Fibroblast of pulmonary artery (primary cell): ENCODE results near the gene EIF3K.
"Not testable (repeated sequence)": the region's sequence is repeated elsewhere in the genome, so short reads cannot be mapped to it uniquely, and the experiment has no call there.

Experiments used
- DNase-seq: peaks from one replicate; pipeline ENCODE4 v3.0.0-alpha.2; 2010; ENCODE audit warnings: low read depth
- H3K4me3 ChIP-seq: replicated peaks from 2 replicates; pipeline ENCODE4 v1.5.1; 2011; ENCODE audit warnings: low read depth, mild to moderate bottlenecking, control low read depth, low read length, moderate library complexity
- CTCF ChIP-seq: IDR thresholded peaks from 2 replicates; pipeline ENCODE4 v1.5.1; 2011; ENCODE audit warnings: mild to moderate bottlenecking, control low read depth, low read length, inconsistent platforms; ENCODE audit errors: missing control alignments

The EIF3K gene

GRCh38 chr19:38619361-38620174, 580 bp downstream of the EIF3K start:
- DNase-seq = no peak
- H3K4me3 ChIP-seq = peak overlapping the region; percentile 67
- no peak for TF ChIP-seq CTCF

DNA sequence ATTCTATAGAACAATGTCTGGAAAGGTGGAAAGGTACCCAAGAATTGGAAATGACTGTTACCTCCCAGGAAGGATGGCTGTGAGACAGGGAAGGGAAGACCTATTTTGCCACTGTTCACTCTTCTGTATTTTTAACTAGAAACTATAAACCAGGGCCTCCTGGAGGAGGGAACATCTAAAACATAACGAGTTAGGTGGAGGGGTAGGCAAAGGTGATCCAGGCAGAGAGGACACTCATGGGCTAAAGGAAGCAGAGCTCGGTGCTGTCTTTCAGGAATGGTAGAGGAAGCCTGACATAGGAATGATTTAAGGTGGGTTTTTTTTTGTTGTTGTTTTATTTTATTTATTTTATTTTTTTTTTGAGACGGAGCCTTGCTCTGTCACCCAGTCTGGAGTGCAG, 5.8 kb downstream of the EIF3K start:
- H3K4me3 ChIP-seq = no peak overlapping the region
- DNase-seq = no peak
- no peak for TF ChIP-seq CTCF

GRCh38 chr19:38626401-38626800, 7.4 kb downstream of the EIF3K start:
- TF ChIP-seq CTCF = no peak
- no peak for DNase-seq
- no peak overlapping the region for H3K4me3 ChIP-seq

DNA sequence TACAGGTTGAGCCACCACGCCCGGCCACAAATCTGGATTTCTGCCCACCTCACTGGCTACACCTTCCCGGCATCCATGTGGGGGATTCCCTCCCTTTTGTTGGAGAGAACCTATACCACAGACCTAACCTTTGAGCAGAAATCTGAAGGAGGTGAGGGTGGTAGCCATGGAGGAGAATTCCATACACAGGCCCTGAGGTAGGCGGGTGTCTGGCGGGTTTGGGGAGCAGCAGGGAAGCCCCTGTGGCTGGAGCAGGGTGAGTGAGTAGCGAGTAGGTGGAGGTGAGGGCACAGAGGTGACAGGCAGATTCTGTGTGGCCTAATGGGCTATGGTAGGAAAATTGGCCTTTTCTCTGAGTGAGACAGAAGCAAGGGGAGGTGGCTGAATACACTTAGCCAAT, 10.6 kb downstream of the EIF3K start:
- no peak for DNase-seq
- no peak for TF ChIP-seq CTCF
- H3K4me3 ChIP-seq = no peak overlapping the region

- H3K4me3 ChIP-seq, DNase-seq: not testable (repeated sequence)
Measured at GRCh38 chr19:38631301-38631700, 12.3 kb downstream of the EIF3K start.

GRCh38 chr19:38631811-38632475, 13.0 kb downstream of the EIF3K start:
- not testable (repeated sequence) for H3K4me3 ChIP-seq, DNase-seq

DNA sequence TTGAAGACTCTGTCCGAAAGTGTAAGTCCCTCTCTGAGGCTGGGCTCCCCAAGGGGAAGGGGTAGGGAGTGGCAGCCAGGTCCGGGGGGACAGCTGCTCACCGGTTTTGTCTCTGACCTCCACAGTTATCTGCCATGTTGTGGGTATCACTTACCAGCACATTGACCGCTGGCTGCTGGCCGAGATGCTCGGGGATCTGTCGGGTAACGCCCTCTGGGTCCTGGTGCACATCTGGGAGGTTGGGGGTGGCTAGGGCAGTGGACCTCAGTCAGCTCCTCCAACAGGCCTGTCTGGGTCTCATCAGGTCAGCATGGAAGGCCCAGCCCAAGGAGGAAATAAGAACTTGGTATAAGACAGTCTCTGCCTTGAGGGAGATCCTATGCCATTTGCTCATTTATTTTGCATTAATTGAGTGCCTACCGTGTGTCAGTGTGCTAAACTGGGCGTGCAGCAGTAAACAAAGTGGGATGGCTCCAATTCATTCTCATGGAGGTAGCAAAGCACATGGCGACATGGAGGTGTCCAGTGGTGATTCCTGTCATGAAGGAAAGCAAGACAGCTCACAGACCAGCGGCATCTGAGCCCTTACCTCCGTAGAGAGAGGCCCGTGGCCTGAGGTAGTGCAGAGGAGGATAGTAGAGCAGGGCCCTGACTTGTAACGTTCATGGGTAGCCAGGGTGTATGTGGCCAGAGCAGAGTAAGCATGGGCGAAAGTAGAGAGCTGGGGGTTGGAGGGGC, 13.7 kb downstream of the EIF3K start:
- no peak for DNase-seq
- no peak overlapping the region for H3K4me3 ChIP-seq
- no peak for TF ChIP-seq CTCF
